CD4-positive, alpha-beta T cell treated with Interleukin-4 for 4 hours (primary cell): ENCODE measurements around the gene NPHP4.
"Not testable (repeated sequence)": the region's sequence is repeated elsewhere in the genome, so short reads cannot be mapped to it uniquely, and the experiment has no call there.

ENCODE experiments used
- DNase-seq: peaks from one replicate; pipeline ENCODE4 v3.0.0-alpha.2; 2020

Gene NPHP4

GRCh38 chr1:6022193-6022592 lies 30.0 kb upstream of the NPHP4 start:
- no peak for DNase-seq

GRCh38 chr1:6019166-6019845 lies 27.1 kb upstream of the NPHP4 start:
- no peak for DNase-seq

GRCh38 chr1:6017654-6018053 lies 25.4 kb upstream of the NPHP4 start:
- DNase-seq, result not testable (repeated sequence)

GRCh38 chr1:6016191-6016865 lies 24.1 kb upstream of the NPHP4 start:
- no peak for DNase-seq

GRCh38 chr1:6014130-6014999 lies 22.1 kb upstream of the NPHP4 start:
- DNase-seq, result no peak

- no peak for DNase-seq
Measured at GRCh38 chr1:6013491-6013890, 21.3 kb upstream of the NPHP4 start.

GRCh38 chr1:6012529-6013318 lies 20.5 kb upstream of the NPHP4 start:
- peak; percentile 10 for DNase-seq

GRCh38 chr1:6011946-6012258 lies 19.7 kb upstream of the NPHP4 start:
- DNase-seq, result no peak

- DNase-seq, result no peak
Measured at GRCh38 chr1:6011161-6011945, 19.1 kb upstream of the NPHP4 start.

GRCh38 chr1:6010554-6010953 lies 18.3 kb upstream of the NPHP4 start:
- DNase-seq, result no peak

GRCh38 chr1:6009120-6010040 lies 17.2 kb upstream of the NPHP4 start:
- DNase-seq, result no peak

GRCh38 chr1:6008696-6009095 lies 16.5 kb upstream of the NPHP4 start:
- no peak for DNase-seq

GRCh38 chr1:6008084-6008415 lies 15.8 kb upstream of the NPHP4 start:
- DNase-seq, result no peak

- DNase-seq, result no peak
Measured at GRCh38 chr1:6007318-6008083, 15.3 kb upstream of the NPHP4 start.

GRCh38 chr1:6006882-6007281 lies 14.7 kb upstream of the NPHP4 start:
- no peak for DNase-seq

- DNase-seq, result no peak
Measured at GRCh38 chr1:6005276-6005917, 13.2 kb upstream of the NPHP4 start.

GRCh38 chr1:6004412-6005123 lies 12.3 kb upstream of the NPHP4 start:
- DNase-seq, result no peak

- DNase-seq, result no peak
Measured at GRCh38 chr1:6003568-6004411, 11.6 kb upstream of the NPHP4 start.
